HT1080 (cell line): ENCODE results near the gene PPTC7. TPM values are rescaled to one million over a fixed set of nuclear protein-coding genes. Genes with fewer than 3 reads are reported as not detected.
"Not testable (repeated sequence)": the region's sequence is repeated elsewhere in the genome, so short reads cannot be mapped to it uniquely, and the experiment has no call there.

Experiments
- DNase-seq: peaks from one replicate; pipeline ENCODE4 v3.0.0-alpha.2; 2015; ENCODE audit warnings: low read depth
- total RNA-seq: library from RNA; depleted of rRNA; stranded (reverse); fragments of >200 nt; shearing (Covaris generic); gene quantifications from 2 replicates; pipeline ENCODE4 v1.2.3, GENCODE V29; 2014

Gene PPTC7
- total RNA-seq, 1 experiment from 2014 or later = 14.9 TPM

GRCh38 chr12:110587102-110587501, 4.0 kb upstream of the PPTC7 start:
- DNase-seq = not testable (repeated sequence)

- peak; percentile 19 for DNase-seq
These were observed 2.2 kb upstream of the PPTC7 start for GRCh38 chr12:110585231-110585799.

GRCh38 chr12:110582276-110583136, 612 bp downstream of the PPTC7 start:
- peak; percentile 31 for DNase-seq

- peak; percentile 15 for DNase-seq
These were observed 1.2 kb downstream of the PPTC7 start for GRCh38 chr12:110581931-110582275.

GRCh38 chr12:110579535-110580253, 3.4 kb downstream of the PPTC7 start:
- no peak for DNase-seq

GRCh38 chr12:110578694-110579534, 4.2 kb downstream of the PPTC7 start:
- no peak for DNase-seq

- peak; percentile 91 for DNase-seq
These were observed 5.0 kb downstream of the PPTC7 start for GRCh38 chr12:110577864-110578693.

GRCh38 chr12:110576504-110576903, 6.6 kb downstream of the PPTC7 start:
- no peak for DNase-seq

GRCh38 chr12:110575326-110575725, 7.8 kb downstream of the PPTC7 start:
- no peak for DNase-seq

GRCh38 chr12:110574717-110575230, 8.3 kb downstream of the PPTC7 start:
- DNase-seq = not testable (repeated sequence)

GRCh38 chr12:110574044-110574443, 9.1 kb downstream of the PPTC7 start:
- no peak for DNase-seq

GRCh38 chr12:110570798-110571197, 12.3 kb downstream of the PPTC7 start:
- not testable (repeated sequence) for DNase-seq

- not testable (repeated sequence) for DNase-seq
These were observed 13.3 kb downstream of the PPTC7 start for GRCh38 chr12:110569838-110570237.

- no peak for DNase-seq
These were observed 14.4 kb downstream of the PPTC7 start for GRCh38 chr12:110568752-110569151.

- DNase-seq = no peak
These were observed 16.1 kb downstream of the PPTC7 start for GRCh38 chr12:110566993-110567392.

GRCh38 chr12:110565894-110566871, 16.9 kb downstream of the PPTC7 start:
- no peak for DNase-seq

- no peak for DNase-seq
These were observed 18.6 kb downstream of the PPTC7 start for GRCh38 chr12:110564471-110564991.

- DNase-seq = no peak
These were observed 19.2 kb downstream of the PPTC7 start for GRCh38 chr12:110563702-110564470.
